HEK293 (cell line): ENCODE data around the gene SYS1.

Experiments
- BCL11B ChIP-seq: fragments of 450-650 bp; formaldehyde crosslinking; IDR thresholded peaks from 2 replicates; pipeline ENCODE4 v1.5.1; 2016; ENCODE audit warnings: low read depth, missing biosample characterization, missing genetic modification characterization
- GLI4 ChIP-seq: fragments of 450-650 bp; formaldehyde crosslinking; IDR thresholded peaks from 2 replicates; pipeline ENCODE4 v1.5.1; 2016; ENCODE audit warnings: missing biosample characterization, missing genetic modification characterization
- KLF10 ChIP-seq: fragments of 450-650 bp; IDR thresholded peaks from 2 replicates; pipeline ENCODE4 v1.5.1; 2018; ENCODE audit warnings: missing biosample characterization, mild to moderate bottlenecking, missing genetic modification characterization
- KLF16 ChIP-seq: fragments of 450-650 bp; formaldehyde crosslinking; IDR thresholded peaks from 2 replicates; pipeline ENCODE4 v1.5.1; 2017; ENCODE audit warnings: missing biosample characterization, missing genetic modification characterization
- KLF8 ChIP-seq: fragments of 450-650 bp; formaldehyde crosslinking; IDR thresholded peaks from 2 replicates; pipeline ENCODE4 v1.5.1; 2016; ENCODE audit warnings: missing biosample characterization, missing genetic modification characterization
- MYNN ChIP-seq: fragments of 450-650 bp; formaldehyde crosslinking; IDR thresholded peaks from 2 replicates; pipeline ENCODE4 v1.5.1; 2016; ENCODE audit warnings: missing biosample characterization, missing genetic modification characterization, borderline replicate concordance
- PRDM1 ChIP-seq: fragments of 450-650 bp; formaldehyde crosslinking; IDR thresholded peaks from 2 replicates; pipeline ENCODE4; 2016; ENCODE audit warnings: missing biosample characterization, missing genetic modification characterization
- SP7 ChIP-seq: fragments of 450-650 bp; formaldehyde crosslinking; IDR thresholded peaks from 2 replicates; pipeline ENCODE4 v1.5.1; 2016; ENCODE audit warnings: missing biosample characterization, missing genetic modification characterization
- ZBTB10 ChIP-seq: fragments of 450-650 bp; formaldehyde crosslinking; IDR thresholded peaks from 2 replicates; pipeline ENCODE4 v1.5.1; 2016; ENCODE audit warnings: missing biosample characterization, missing genetic modification characterization
- ZBTB21 ChIP-seq: fragments of 450-650 bp; formaldehyde crosslinking; IDR thresholded peaks from 2 replicates; pipeline ENCODE4 v1.5.1; 2017; ENCODE audit warnings: missing biosample characterization, missing genetic modification characterization
- ZBTB6 ChIP-seq: fragments of 450-650 bp; formaldehyde crosslinking; IDR thresholded peaks from 2 replicates; pipeline ENCODE4 v1.5.1; 2017; ENCODE audit warnings: missing biosample characterization, missing genetic modification characterization
- ZBTB7A ChIP-seq: fragments of 450-650 bp; formaldehyde crosslinking; IDR thresholded peaks from 2 replicates; pipeline ENCODE4 v1.5.1; 2016; ENCODE audit warnings: low read depth, missing biosample characterization, missing genetic modification characterization
- ZEB2 ChIP-seq: fragments of 450-650 bp; formaldehyde crosslinking; IDR thresholded peaks from 2 replicates; pipeline ENCODE4 v1.5.1; 2016; ENCODE audit warnings: missing biosample characterization, missing genetic modification characterization
- ZNF121 ChIP-seq: fragments of 450-650 bp; formaldehyde crosslinking; IDR thresholded peaks from 2 replicates; pipeline ENCODE4 v1.5.1; 2016; ENCODE audit warnings: missing biosample characterization, missing genetic modification characterization
- ZNF132 ChIP-seq: fragments of 450-650 bp; formaldehyde crosslinking; IDR thresholded peaks from 2 replicates; pipeline ENCODE4 v1.5.1; 2017; ENCODE audit warnings: missing biosample characterization, missing genetic modification characterization, borderline replicate concordance
- ZNF138 ChIP-seq: fragments of 450-650 bp; formaldehyde crosslinking; IDR thresholded peaks from 2 replicates; pipeline ENCODE4 v1.5.1; 2016; ENCODE audit warnings: missing biosample characterization, missing genetic modification characterization, borderline replicate concordance
- ZNF157 ChIP-seq: fragments of 450-650 bp; formaldehyde crosslinking; IDR thresholded peaks from 2 replicates; pipeline ENCODE4 v1.5.1; 2016; ENCODE audit warnings: missing biosample characterization, missing genetic modification characterization
- ZNF2 ChIP-seq: fragments of 450-650 bp; formaldehyde crosslinking; IDR thresholded peaks from 2 replicates; pipeline ENCODE4 v1.5.1; 2016; ENCODE audit warnings: missing biosample characterization, missing genetic modification characterization
- ZNF366 ChIP-seq: fragments of 450-650 bp; formaldehyde crosslinking; conservative IDR thresholded peaks from 2 replicates; pipeline ENCODE4 v1.5.1; 2016; ENCODE audit warnings: missing biosample characterization, missing genetic modification characterization
- ZNF394 ChIP-seq: fragments of 450-650 bp; formaldehyde crosslinking; IDR thresholded peaks from 2 replicates; pipeline ENCODE4 v1.5.1; 2016; ENCODE audit warnings: missing biosample characterization, missing genetic modification characterization, mild to moderate bottlenecking, moderate library complexity, borderline replicate concordance
- ZNF473 ChIP-seq: fragments of 450-650 bp; formaldehyde crosslinking; IDR thresholded peaks from 2 replicates; pipeline ENCODE4 v1.5.1; 2017; ENCODE audit warnings: missing biosample characterization, missing genetic modification characterization
- ZNF549 ChIP-seq: fragments of 450-650 bp; IDR thresholded peaks from 2 replicates; pipeline ENCODE4 v1.5.1; 2018; ENCODE audit warnings: missing biosample characterization, missing genetic modification characterization, mild to moderate bottlenecking, inconsistent platforms, moderate library complexity
- ZNF558 ChIP-seq: fragments of 450-650 bp; formaldehyde crosslinking; IDR thresholded peaks from 2 replicates; pipeline ENCODE4 v1.5.1; 2016; ENCODE audit warnings: missing biosample characterization, missing genetic modification characterization
- ZNF596 ChIP-seq: fragments of 450-650 bp; IDR thresholded peaks from 2 replicates; pipeline ENCODE4 v1.5.0; 2018; ENCODE audit warnings: missing biosample characterization, mild to moderate bottlenecking, missing genetic modification characterization, moderate library complexity
- ZNF600 ChIP-seq: fragments of 450-650 bp; formaldehyde crosslinking; IDR thresholded peaks from 2 replicates; pipeline ENCODE4 v1.5.1; 2016; ENCODE audit warnings: missing biosample characterization, missing genetic modification characterization
- ZNF621 ChIP-seq: fragments of 450-650 bp; formaldehyde crosslinking; IDR thresholded peaks from 2 replicates; pipeline ENCODE4 v1.5.1; 2017; ENCODE audit warnings: missing biosample characterization, missing genetic modification characterization
- ZNF623 ChIP-seq: fragments of 450-650 bp; formaldehyde crosslinking; IDR thresholded peaks from 2 replicates; pipeline ENCODE4 v1.5.1; 2016; ENCODE audit warnings: missing biosample characterization, missing genetic modification characterization
- ZNF660 ChIP-seq: fragments of 450-650 bp; IDR thresholded peaks from 2 replicates; pipeline ENCODE4 v1.5.1; 2018; ENCODE audit warnings: missing biosample characterization, mild to moderate bottlenecking, missing genetic modification characterization
- ZNF701 ChIP-seq: fragments of 450-650 bp; formaldehyde crosslinking; IDR thresholded peaks from 2 replicates; pipeline ENCODE4 v1.5.1; 2016; ENCODE audit warnings: missing biosample characterization, missing genetic modification characterization
- ZNF747 ChIP-seq: fragments of 450-650 bp; formaldehyde crosslinking; IDR thresholded peaks from 2 replicates; pipeline ENCODE4 v1.5.1; 2016; ENCODE audit warnings: missing biosample characterization, missing genetic modification characterization
- ZNF776 ChIP-seq: fragments of 450-650 bp; formaldehyde crosslinking; IDR thresholded peaks from 2 replicates; pipeline ENCODE4 v1.5.0; 2017; ENCODE audit warnings: missing biosample characterization, missing genetic modification characterization, borderline replicate concordance
- ZNF791 ChIP-seq: fragments of 450-650 bp; formaldehyde crosslinking; IDR thresholded peaks from 2 replicates; pipeline ENCODE4 v1.5.1; 2016; ENCODE audit warnings: missing biosample characterization, missing genetic modification characterization
- ZSCAN30 ChIP-seq: fragments of 450-650 bp; IDR thresholded peaks from 2 replicates; pipeline ENCODE4 v1.5.1; 2018; ENCODE audit warnings: missing biosample characterization, mild to moderate bottlenecking, missing genetic modification characterization, moderate library complexity
- ZXDB ChIP-seq: fragments of 450-650 bp; formaldehyde crosslinking; IDR thresholded peaks from 2 replicates; pipeline ENCODE4 v1.5.1; 2016; ENCODE audit warnings: missing biosample characterization, missing genetic modification characterization
- TF ChIP-seq, protein P1 (sequence below): fragments of 450-650 bp; formaldehyde crosslinking; IDR thresholded peaks from 2 replicates; pipeline ENCODE4 v1.5.1; 2016; ENCODE audit warnings: missing biosample characterization, missing genetic modification characterization
- TF ChIP-seq, protein P2 (sequence below): fragments of 450-650 bp; formaldehyde crosslinking; IDR thresholded peaks from 2 replicates; pipeline ENCODE4 v1.5.1; 2016; ENCODE audit warnings: missing biosample characterization, missing genetic modification characterization

Gene SYS1

GRCh38 chr20:45406260-45407066 is 43.5 kb downstream of the SYS1 start (continued):
- TF ChIP-seq ZBTB21 (tag by site-specific recombination) (no peak), ZXDB (tag by site-specific recombination) (peak; percentile 90), ZSCAN30 (peak; percentile 72), GLI4 (tag by site-specific recombination) (no peak), ZNF366 (tag by site-specific recombination) (no peak), ZNF660 (tag by site-specific recombination) (no peak; the same call in 1 of the 2 replicates), KLF8 (peak; percentile 76; the same call in 1 of the 2 replicates), ZNF394 (tag by site-specific recombination) (no peak), ZNF621 (no peak), ZNF549 (tag by site-specific recombination) (no peak), ZNF132 (no peak), MYNN (tag by site-specific recombination) (no peak), ZBTB6 (tag by site-specific recombination) (no peak), ZNF701 (tag by site-specific recombination) (no peak), ZBTB7A (tag by site-specific recombination) (peak; percentile 33; the same call in 1 of the 2 replicates), ZBTB10 (tag by site-specific recombination) (no peak), KLF10 (tag by site-specific recombination) (peak; percentile 70), ZNF157 (no peak), ZNF596 (peak; percentile 90), PRDM1 (tag by site-specific recombination) (no peak), ZNF776 (tag by site-specific recombination) (no peak), KLF16 (tag by site-specific recombination) (peak; percentile 62), ZNF600 (peak; percentile 85), ZNF558 (no peak), ZEB2 (peak; percentile 88; the same call in 1 of the 2 replicates), ZNF623 (tag by site-specific recombination) (no peak), BCL11B (no peak), ZNF747 (tag by site-specific recombination) (no peak), SP7 (tag by site-specific recombination) (peak; percentile 72; the same call in 1 of the 2 replicates), ZNF121 (tag by site-specific recombination) (no peak), ZNF2 (peak; percentile 83), ZNF473 (tag by site-specific recombination) (no peak), ZNF138 (tag by site-specific recombination) (no peak), ZNF791 (tag by site-specific recombination) (no peak)
- TF ChIP-seq, protein P1, sequence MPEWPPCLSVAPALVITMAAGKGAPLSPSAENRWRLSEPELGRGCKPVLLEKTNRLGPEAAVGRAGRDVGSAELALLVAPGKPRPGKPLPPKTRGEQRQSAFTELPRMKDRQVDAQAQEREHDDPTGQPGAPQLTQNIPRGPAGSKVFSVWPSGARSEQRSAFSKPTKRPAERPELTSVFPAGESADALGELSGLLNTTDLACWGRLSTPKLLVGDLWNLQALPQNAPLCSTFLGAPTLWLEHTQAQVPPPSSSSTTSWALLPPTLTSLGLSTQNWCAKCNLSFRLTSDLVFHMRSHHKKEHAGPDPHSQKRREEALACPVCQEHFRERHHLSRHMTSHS (tag by site-specific recombination), result no peak
- TF ChIP-seq, protein P2, sequence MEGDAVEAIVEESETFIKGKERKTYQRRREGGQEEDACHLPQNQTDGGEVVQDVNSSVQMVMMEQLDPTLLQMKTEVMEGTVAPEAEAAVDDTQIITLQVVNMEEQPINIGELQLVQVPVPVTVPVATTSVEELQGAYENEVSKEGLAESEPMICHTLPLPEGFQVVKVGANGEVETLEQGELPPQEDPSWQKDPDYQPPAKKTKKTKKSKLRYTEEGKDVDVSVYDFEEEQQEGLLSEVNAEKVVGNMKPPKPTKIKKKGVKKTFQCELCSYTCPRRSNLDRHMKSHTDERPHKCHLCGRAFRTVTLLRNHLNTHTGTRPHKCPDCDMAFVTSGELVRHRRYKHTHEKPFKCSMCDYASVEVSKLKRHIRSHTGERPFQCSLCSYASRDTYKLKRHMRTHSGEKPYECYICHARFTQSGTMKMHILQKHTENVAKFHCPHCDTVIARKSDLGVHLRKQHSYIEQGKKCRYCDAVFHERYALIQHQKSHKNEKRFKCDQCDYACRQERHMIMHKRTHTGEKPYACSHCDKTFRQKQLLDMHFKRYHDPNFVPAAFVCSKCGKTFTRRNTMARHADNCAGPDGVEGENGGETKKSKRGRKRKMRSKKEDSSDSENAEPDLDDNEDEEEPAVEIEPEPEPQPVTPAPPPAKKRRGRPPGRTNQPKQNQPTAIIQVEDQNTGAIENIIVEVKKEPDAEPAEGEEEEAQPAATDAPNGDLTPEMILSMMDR (tag by site-specific recombination), result peak; percentile 30; the same call in 1 of the 2 replicates
